PC-9 (cell line): Measurements from ENCODE around the gene LKAAEAR1. TPM values are rescaled to one million over a fixed set of nuclear protein-coding genes. Genes with fewer than 3 reads are reported as not detected.

Experiments
- BruUV-seq: library from RNA; stranded (reverse); fragments of 400-500 nt; replicated peaks from 2 replicates; lab custom pipeline; 2021; lab: Mats Ljungman, UMichigan
- CTCF ChIA-PET: fragments of 300-600 bp; sonication (Branson Sonifier 250); formaldehyde crosslinking; loops from one replicate; lab custom pipeline; 2022; ENCODE audit warnings: antibody characterized with exemption; lab: Charles Lee
- POLR2A ChIA-PET: fragments of 300-600 bp; sonication (Branson Sonifier 250); formaldehyde crosslinking; loops from one replicate; lab custom pipeline; 2022; ENCODE audit warnings: antibody characterized with exemption; ENCODE audit not compliant: unreplicated experiment; lab: Charles Lee
- DNase-seq, 2 experiments: peaks; one replicate each; pipeline versions ENCODE4 v3.0.0 to v3.0.0-alpha.2; 2015 to 2022; ENCODE audit warnings: mixed read lengths in 1 of 2
- H2AFZ ChIP-seq: fragments of 200-600 bp; sonication (generic); 2 replicates; pipeline ENCODE4 v1.8.1; 2017; ENCODE audit warnings: antibody characterized with exemption
- H3F3A ChIP-seq: fragments of 200-600 bp; sonication (generic); 2 replicates; pipeline ENCODE4 v1.8.1; 2017; ENCODE audit warnings: antibody characterized with exemption, mild to moderate bottlenecking, low read depth; ENCODE audit not compliant: insufficient read depth
- H3K27ac ChIP-seq: fragments of 200-600 bp; sonication (generic); 2 replicates; pipeline ENCODE4 v1.6.1; 2016; ENCODE audit warnings: mixed run types
- H3K27me3 ChIP-seq: fragments of 200-600 bp; sonication (generic); 2 replicates; pipeline ENCODE4 v1.6.1; 2016; ENCODE audit warnings: low read depth, mixed run types; ENCODE audit not compliant: insufficient read depth
- H3K36me3 ChIP-seq: fragments of 200-600 bp; sonication (generic); 2 replicates; pipeline ENCODE4 v1.6.1; 2016; ENCODE audit warnings: low read depth, mixed run types
- H3K4me1 ChIP-seq: fragments of 200-600 bp; sonication (generic); replicated peaks from 2 replicates; pipeline ENCODE4 v1.6.1; 2016; ENCODE audit warnings: mixed run types; ENCODE audit not compliant: insufficient read depth
- H3K4me2 ChIP-seq: fragments of 200-600 bp; sonication (generic); 2 replicates; pipeline ENCODE4 v1.6.1; 2017; ENCODE audit warnings: mixed run types
- H3K4me3 ChIP-seq: fragments of 200-600 bp; sonication (generic); 2 replicates; pipeline ENCODE4 v1.6.1; 2016; ENCODE audit warnings: mixed run types
- H3K79me2 ChIP-seq: fragments of 200-600 bp; sonication (generic); 2 replicates; pipeline ENCODE4 v1.6.1; 2017; ENCODE audit warnings: low read depth, mixed run types
- H3K9me2 ChIP-seq: fragments of 200-600 bp; sonication (generic); 2 replicates; pipeline ENCODE4 v1.8.1; 2017; ENCODE audit warnings: mild to moderate bottlenecking; ENCODE audit not compliant: insufficient read depth
- H3K9me3 ChIP-seq: fragments of 200-600 bp; sonication (generic); 2 replicates; pipeline ENCODE4 v1.8.1; 2016; ENCODE audit warnings: low read depth; ENCODE audit not compliant: insufficient read depth
- H4K20me1 ChIP-seq: fragments of 200-600 bp; sonication (generic); 2 replicates; pipeline ENCODE4 v1.8.1; 2017; ENCODE audit not compliant: insufficient read depth
- CTCF ChIP-seq: fragments of 200-600 bp; sonication (generic); conservative IDR thresholded peaks from 2 replicates; pipeline ENCODE4 v1.6.1; 2017; ENCODE audit warnings: mixed run types, antibody characterized with exemption, mild to moderate bottlenecking, moderate library complexity
- EZH2 ChIP-seq: fragments of 200-600 bp; sonication (generic); IDR thresholded peaks from 2 replicates; pipeline ENCODE4 v1.8.0; 2017; ENCODE audit warnings: antibody characterized with exemption, low read depth
- intact Hi-C: fragments of 100-400 bp; cut with micrococcal nuclease; formaldehyde crosslinking; loops from one replicate; pipeline ENCODE4 v1.10.0; 2022; ENCODE audit not compliant: unreplicated experiment
- total RNA-seq: library from RNA; stranded (reverse); gene quantifications from 2 replicates; pipeline ENCODE4 v1.2.3, GENCODE V29; 2021

Gene LKAAEAR1
- total RNA-seq, 1 experiment from 2014 or later, result not detected

GRCh38 chr20:64116541-64117431 is 32.6 kb upstream of the LKAAEAR1 start:
- ChIA-PET CTCF (interaction anchor here (0.6 kb wide), 1 partner anchor 14 kb away, joined by 9 read pairs; no protein-coding TSS in a partner anchor), POLR2A (interaction anchor here (0.7 kb wide), 1 partner anchor 105 kb away, joined by 3 read pairs; no protein-coding TSS in a partner anchor)
- Histone ChIP-seq H3K4me2 (no peak overlapping the region), H3F3A (peaks cover 6% of the 10 kb centered on the region; the same call in 1 of the 2 replicates), H3K27ac (no peak overlapping the region), H3K27me3 (peaks cover 55% of the 10 kb centered on the region), H3K9me2 (no peaks in the 10 kb centered on the region), H4K20me1 (no peaks in the 10 kb centered on the region), H3K36me3 (no peaks in the 10 kb centered on the region), H3K4me3 (no peak overlapping the region), H3K79me2 (no peaks in the 10 kb centered on the region), H3K4me1 (no peaks in the 10 kb centered on the region), H3K9me3 (no peaks in the 10 kb centered on the region), H2AFZ (no peak overlapping the region)
- intact Hi-C loops, result no loop called here
- no TSS peak for BruUV-seq
- peak in 1 of 2 experiments; percentile 33 for DNase-seq
- TF ChIP-seq CTCF (no peak), EZH2 (no peak)

DNA sequence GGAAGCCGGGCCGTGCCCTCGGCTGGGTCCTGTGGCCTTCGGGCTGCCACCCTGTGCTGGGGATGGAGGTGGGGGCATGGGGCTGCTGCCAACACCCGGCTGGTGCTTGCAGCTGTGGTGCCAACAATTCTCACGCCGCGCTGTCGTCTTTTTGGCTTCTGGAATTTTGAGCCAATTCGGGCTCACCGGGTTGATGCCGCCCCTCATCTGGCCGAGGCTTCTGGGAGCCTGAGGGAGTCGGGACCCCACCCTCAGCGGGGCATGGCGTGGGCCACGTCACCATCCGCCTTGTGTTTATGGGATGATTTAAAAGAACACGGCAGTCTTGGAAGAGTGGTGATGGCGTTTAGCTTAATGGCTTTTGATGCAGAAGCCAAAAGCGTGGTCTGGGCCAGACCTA is 31.8 kb upstream of the LKAAEAR1 start:
- peak in 1 of 2 experiments; percentile 25 for DNase-seq
- Histone ChIP-seq H3K9me2 (no peaks in the 10 kb centered on the region), H3F3A (peaks cover 6% of the 10 kb centered on the region; the same call in 1 of the 2 replicates), H2AFZ (no peak overlapping the region), H3K27me3 (peaks cover 53% of the 10 kb centered on the region), H3K4me3 (no peak overlapping the region), H3K4me1 (no peaks in the 10 kb centered on the region), H4K20me1 (no peaks in the 10 kb centered on the region), H3K4me2 (no peak overlapping the region), H3K36me3 (no peaks in the 10 kb centered on the region), H3K79me2 (no peaks in the 10 kb centered on the region), H3K9me3 (no peaks in the 10 kb centered on the region), H3K27ac (no peak overlapping the region)
- CTCF ChIA-PET, result no interaction called here
- BruUV-seq, result no TSS peak
- POLR2A ChIA-PET, result interaction anchor here (0.7 kb wide), 1 partner anchor 106 kb away, joined by 3 read pairs; no protein-coding TSS in a partner anchor
- no peak for TF ChIP-seq EZH2
- TF ChIP-seq CTCF, result no peak
- intact Hi-C loops, result no loop called here

DNA sequence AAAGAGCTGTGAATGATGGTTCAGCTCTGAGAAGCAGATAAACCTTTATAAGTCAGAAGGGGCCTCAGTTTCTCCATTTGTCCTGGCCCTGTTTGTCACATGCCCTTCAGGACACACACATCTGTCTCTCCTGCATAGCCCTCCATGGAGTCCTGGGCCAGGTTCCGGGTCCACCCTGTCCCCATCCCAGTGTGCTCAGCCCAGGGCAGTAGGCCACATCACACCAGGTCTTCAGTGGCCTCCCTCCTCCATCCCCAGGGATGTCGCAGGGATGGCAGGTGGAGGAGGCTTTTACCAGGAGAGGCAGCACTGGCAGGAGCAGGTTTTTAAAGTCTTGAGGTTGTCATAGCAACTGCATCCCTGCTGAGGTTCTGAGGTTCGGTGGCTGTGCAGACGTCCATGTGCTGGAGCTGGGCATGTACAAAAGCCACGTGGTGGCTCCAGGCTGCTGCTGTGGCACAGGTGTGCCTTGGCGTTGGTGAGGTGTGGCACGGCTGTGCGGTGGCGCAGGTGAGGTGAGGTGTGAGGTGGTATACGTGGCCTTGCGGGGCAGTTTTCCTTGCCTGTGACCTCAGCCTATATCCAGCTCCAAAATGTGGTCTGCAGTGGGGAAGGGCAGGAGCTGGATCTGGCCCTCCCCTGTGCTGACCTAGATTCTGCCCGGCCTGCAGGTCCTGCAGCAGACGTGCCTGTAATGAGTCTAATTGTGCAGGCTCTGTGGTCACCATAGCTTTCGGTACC is 31.1 kb upstream of the LKAAEAR1 start:
- H3K79me2 ChIP-seq, result no peaks in the 10 kb centered on the region
- TF ChIP-seq EZH2 (no peak), CTCF (no peak)
- no peak overlapping the region for H2AFZ ChIP-seq
- no peak overlapping the region for H3K4me2 ChIP-seq
- H3K4me3 ChIP-seq, result no peak overlapping the region
- no peaks in the 10 kb centered on the region for H4K20me1 ChIP-seq
- H3K4me1 ChIP-seq, result no peaks in the 10 kb centered on the region
- no peak overlapping the region for H3K27ac ChIP-seq
- DNase-seq, result peak in 1 of 2 experiments; percentile 31
- POLR2A ChIA-PET, result interaction anchor here (0.6 kb wide), 1 partner anchor 433 kb away, joined by 6 read pairs; no protein-coding TSS in a partner anchor
- peaks cover 55% of the 10 kb centered on the region for H3K27me3 ChIP-seq
- intact Hi-C loops, result no loop called here
- no peaks in the 10 kb centered on the region for H3K36me3 ChIP-seq
- H3K9me3 ChIP-seq, result no peaks in the 10 kb centered on the region
- H3K9me2 ChIP-seq, result no peaks in the 10 kb centered on the region
- CTCF ChIA-PET, result no interaction called here
- peaks cover 6% of the 10 kb centered on the region; the same call in 1 of the 2 replicates for H3F3A ChIP-seq
- no TSS peak for BruUV-seq
